Hepatocyte (in vitro differentiated cells): ENCODE results near the gene CRIP2. TPM values are rescaled to one million over a fixed set of nuclear protein-coding genes. Genes with fewer than 3 reads are reported as not detected.

Source experiments
- DNase-seq: peaks from one replicate; pipeline ENCODE4 v3.0.0-alpha.2; 2016; ENCODE audit warnings: low spot score
- H2AFZ ChIP-seq: fragments of 200-600 bp; sonication (generic); 2 replicates; pipeline ENCODE4 v1.6.0; 2016; ENCODE audit warnings: antibody characterized with exemption, mild to moderate bottlenecking
- H3K27ac ChIP-seq: fragments of 200-600 bp; sonication (generic); 2 replicates; pipeline ENCODE4 v1.5.1; 2016; ENCODE audit warnings: mild to moderate bottlenecking
- H3K27me3 ChIP-seq: fragments of 200-600 bp; sonication (generic); 2 replicates; pipeline ENCODE4 v1.6.1; 2016
- H3K36me3 ChIP-seq: fragments of 200-600 bp; sonication (generic); replicated peaks from 2 replicates; pipeline ENCODE4 v1.5.1; 2016; ENCODE audit warnings: low read depth; ENCODE audit not compliant: insufficient read depth
- H3K4me1 ChIP-seq: fragments of 200-600 bp; sonication (generic); 2 replicates; pipeline ENCODE4 v1.5.1; 2016; ENCODE audit warnings: mild to moderate bottlenecking, moderate library complexity; ENCODE audit not compliant: insufficient read depth
- H3K4me2 ChIP-seq: fragments of 200-600 bp; sonication (generic); 2 replicates; pipeline ENCODE4 v1.6.0; 2016
- H3K4me3 ChIP-seq: fragments of 200-600 bp; sonication (generic); 2 replicates; pipeline ENCODE4 v1.5.1; 2016; ENCODE audit warnings: mild to moderate bottlenecking
- H3K79me2 ChIP-seq: fragments of 200-600 bp; sonication (generic); 2 replicates; pipeline ENCODE4 v1.6.0; 2017; ENCODE audit warnings: mild to moderate bottlenecking
- H3K9me2 ChIP-seq: fragments of 200-600 bp; sonication (generic); replicated peaks from 2 replicates; pipeline ENCODE4 v1.6.0; 2017; ENCODE audit warnings: mild to moderate bottlenecking; ENCODE audit not compliant: insufficient read depth
- H3K9me3 ChIP-seq: fragments of 200-600 bp; sonication (generic); 2 replicates; pipeline ENCODE4 v1.5.1; 2016; ENCODE audit warnings: low read depth, mild to moderate bottlenecking
- H4K20me1 ChIP-seq: fragments of 200-600 bp; sonication (generic); 2 replicates; pipeline ENCODE4 v1.6.0; 2016; ENCODE audit warnings: mild to moderate bottlenecking; ENCODE audit not compliant: insufficient read depth, poor library complexity, severe bottlenecking
- CTCF ChIP-seq: fragments of 200-600 bp; sonication (generic); IDR thresholded peaks from 2 replicates; pipeline ENCODE4 v1.5.1; 2016; ENCODE audit warnings: antibody characterized with exemption, mild to moderate bottlenecking; ENCODE audit not compliant: poor library complexity
- EZH2 ChIP-seq: fragments of 200-600 bp; sonication (generic); IDR thresholded peaks from 2 replicates; pipeline ENCODE4 v1.6.1; 2016; ENCODE audit warnings: antibody characterized with exemption, mild to moderate bottlenecking, borderline replicate concordance
- EZH2phosphoT487 ChIP-seq: fragments of 200-600 bp; sonication (generic); IDR thresholded peaks from one replicate; pipeline ENCODE4 v1.6.1; 2018; ENCODE audit warnings: antibody characterized with exemption, mild to moderate bottlenecking, low read depth, moderate library complexity; ENCODE audit not compliant: unreplicated experiment, severe bottlenecking
- WGBS: methylation state at CpG from one replicate; pipeline ENCODE4 v1.1.6; 2016; ENCODE audit warnings: low lambda C conversion rate; ENCODE audit errors: missing lambda C conversion rate; 5-methylcytosine and 5-hydroxymethylcytosine counted together
- polyA plus RNA-seq: library from polyadenylated mRNA; unstranded; fragments of >200 nt; fragmentation: Nextera tagmentation; extraction: Ambion mirVana; gene quantifications from 2 replicates; pipeline ENCODE4 v1.2.1, GENCODE V29; 2016
- total RNA-seq: library from RNA; depleted of rRNA; stranded (reverse); fragments of >200 nt; gene quantifications from 2 replicates; pipeline ENCODE4 v1.2.3, GENCODE V29; 2014

The CRIP2 gene
- total and polyA plus RNA-seq, 2 experiments from 2014 or later: 8.3 to 29.1 TPM

GRCh38 chr14:105487986-105488777 lies 13.6 kb downstream of the CRIP2 start:
- TF ChIP-seq EZH2: no peak
- no peak for TF ChIP-seq CTCF
- TF ChIP-seq EZH2phosphoT487: no peak
- Histone ChIP-seq H4K20me1 (no peaks in the 10 kb centered on the region), H3K4me2 (peak overlapping the region; percentile 66), H3K27me3 (peaks cover 18% of the 10 kb centered on the region), H3K9me2 (no peaks in the 10 kb centered on the region), H3K9me3 (no peaks in the 10 kb centered on the region), H3K36me3 (no peaks in the 10 kb centered on the region), H3K79me2 (no peaks in the 10 kb centered on the region), H2AFZ (no peak overlapping the region), H3K4me1 (peaks cover 13% of the 10 kb centered on the region), H3K4me3 (no peak overlapping the region), H3K27ac (no peak overlapping the region)
- 88% methylated on average over 20 of the region's 26 CpGs for WGBS
- no peak for DNase-seq

- Histone ChIP-seq H4K20me1 (no peaks in the 10 kb centered on the region), H3K4me3 (no peak overlapping the region), H2AFZ (no peak overlapping the region), H3K27ac (peak overlapping the region; percentile 73), H3K4me2 (peak overlapping the region; percentile 100), H3K79me2 (no peaks in the 10 kb centered on the region), H3K4me1 (peaks cover 13% of the 10 kb centered on the region), H3K36me3 (no peaks in the 10 kb centered on the region), H3K27me3 (peaks cover 18% of the 10 kb centered on the region), H3K9me3 (no peaks in the 10 kb centered on the region), H3K9me2 (no peaks in the 10 kb centered on the region)
- TF ChIP-seq EZH2phosphoT487: no peak
- TF ChIP-seq EZH2: no peak
- TF ChIP-seq CTCF: no peak
- DNase-seq: no peak
- WGBS: 90% methylated on average over 19 of the region's 20 CpGs
These were observed 14.3 kb downstream of the CRIP2 start for GRCh38 chr14:105488781-105489541.

- no peaks in the 10 kb centered on the region for H3K79me2 ChIP-seq
- H3K4me3 ChIP-seq: peak overlapping the region; percentile 37
- WGBS: 39% methylated on average over 3 of the region's 44 CpGs
- H3K27me3 ChIP-seq: peaks cover 18% of the 10 kb centered on the region
- peak; percentile 92 for DNase-seq
- H4K20me1 ChIP-seq: no peaks in the 10 kb centered on the region
- H3K27ac ChIP-seq: peak overlapping the region; percentile 84
- H3K9me3 ChIP-seq: no peaks in the 10 kb centered on the region
- H3K4me2 ChIP-seq: peak overlapping the region; percentile 100
- H2AFZ ChIP-seq: peak overlapping the region; percentile 69
- no peaks in the 10 kb centered on the region for H3K9me2 ChIP-seq
- no peak for TF ChIP-seq EZH2phosphoT487
- TF ChIP-seq EZH2: no peak
- peak; percentile 74 for TF ChIP-seq CTCF
- no peaks in the 10 kb centered on the region for H3K36me3 ChIP-seq
- peaks cover 10% of the 10 kb centered on the region for H3K4me1 ChIP-seq
These were observed 15.1 kb downstream of the CRIP2 start for GRCh38 chr14:105489542-105490266.
